HG03060 (cell line): ENCODE data around the gene QRICH1.
"Not testable (repeated sequence)": the region's sequence is repeated elsewhere in the genome, so short reads cannot be mapped to it uniquely, and the experiment has no call there.

Experiments
- ATAC-seq: cut with Tn5 transposase; IDR thresholded peaks from one replicate; pipeline ENCODE4 v1.9.1; 2021; ENCODE audit warnings: low read depth, moderate number of reproducible peaks; ENCODE audit not compliant: unreplicated experiment

The QRICH1 gene

GRCh38 chr3:49018707-49019006 lies 75.2 kb downstream of the QRICH1 start:
- no peak for ATAC-seq

- ATAC-seq: no peak
Observed at GRCh38 chr3:49017971-49018706, 75.7 kb downstream of the QRICH1 start, which contains the start of gene DALRD3. DALRD3 (minus strand) TSS chr3:49018580; CDS start chr3:49018564, 16 bp downstream.

- no peak for ATAC-seq
Observed at GRCh38 chr3:49017229-49017970, 76.5 kb downstream of the QRICH1 start.

GRCh38 chr3:49016414-49017228 lies 77.2 kb downstream of the QRICH1 start:
- ATAC-seq: no peak

GRCh38 chr3:49015765-49016164 lies 78.1 kb downstream of the QRICH1 start:
- no peak for ATAC-seq

- no peak for ATAC-seq
Observed at GRCh38 chr3:49015072-49015471, 78.8 kb downstream of the QRICH1 start.

- ATAC-seq: no peak
Observed at GRCh38 chr3:49013738-49014660, 79.9 kb downstream of the QRICH1 start.

- no peak for ATAC-seq
Observed at GRCh38 chr3:49013113-49013737, 80.6 kb downstream of the QRICH1 start.

- ATAC-seq: no peak
Observed at GRCh38 chr3:49012441-49013017, 81.3 kb downstream of the QRICH1 start.

GRCh38 chr3:49009396-49009795 lies 84.5 kb downstream of the QRICH1 start:
- ATAC-seq: no peak

GRCh38 chr3:49008627-49009026 lies 85.2 kb downstream of the QRICH1 start:
- not testable (repeated sequence) for ATAC-seq

- peak; percentile 14 for ATAC-seq
Observed at GRCh38 chr3:49007771-49008528, 85.9 kb downstream of the QRICH1 start.

GRCh38 chr3:49007068-49007770 lies 86.7 kb downstream of the QRICH1 start, which contains the start of gene WDR6:
WDR6 (plus strand) TSS chr3:49007391; CDS start chr3:49007432, 41 bp downstream.
- peak; percentile 75 for ATAC-seq

- no peak for ATAC-seq
Observed at GRCh38 chr3:49006408-49007067, 87.3 kb downstream of the QRICH1 start.

GRCh38 chr3:49005998-49006397 lies 87.9 kb downstream of the QRICH1 start:
- no peak for ATAC-seq

GRCh38 chr3:49005303-49005680 lies 88.6 kb downstream of the QRICH1 start:
- ATAC-seq: no peak
